HEK293T (cell line): ENCODE data around the gene MOCS3.

ENCODE experiments used
- CTCF ChIA-PET: fragments of 350-600 bp; formaldehyde crosslinking; extraction: SDS; loops from one replicate; lab custom pipeline; 2021; ENCODE audit warnings: antibody characterized with exemption, inconsistent platforms; lab: Yijun Ruan, JAX
- POLR2A ChIA-PET: fragments of 350-600 bp; formaldehyde crosslinking; extraction: SDS; loops from one replicate; lab custom pipeline; 2020; ENCODE audit warnings: antibody characterized with exemption, inconsistent platforms; lab: Yijun Ruan, JAX
- DNase-seq: peaks from one replicate; pipeline ENCODE4 v3.0.0; 2012; ENCODE audit warnings: mixed read lengths; ENCODE audit errors: extremely low spot score
- ARNT ChIP-seq: fragments of 450-650 bp; IDR thresholded peaks from 2 replicates; pipeline ENCODE4 v1.6.1; 2017; ENCODE audit warnings: mild to moderate bottlenecking
- BHLHE40 ChIP-seq: fragments of 450-650 bp; IDR thresholded peaks from 2 replicates; pipeline ENCODE4 v1.6.1; 2016; ENCODE audit warnings: mild to moderate bottlenecking, moderate library complexity, borderline replicate concordance
- CTBP1 ChIP-seq: fragments of 450-650 bp; IDR thresholded peaks from 2 replicates; pipeline ENCODE4 v1.6.1; 2016; ENCODE audit warnings: borderline replicate concordance
- ELF4 ChIP-seq: fragments of 450-650 bp; IDR thresholded peaks from 2 replicates; pipeline ENCODE4 v1.6.1; 2017; ENCODE audit warnings: antibody characterized with exemption
- FOXA1 ChIP-seq: fragments of 450-650 bp; IDR thresholded peaks from 2 replicates; pipeline ENCODE4 v1.6.1; 2016; ENCODE audit warnings: mild to moderate bottlenecking
- FOXK2 ChIP-seq: fragments of 450-650 bp; IDR thresholded peaks from 2 replicates; pipeline ENCODE4 v1.6.1; 2016; ENCODE audit warnings: mild to moderate bottlenecking
- FOXM1 ChIP-seq: fragments of 450-650 bp; IDR thresholded peaks from 2 replicates; pipeline ENCODE4 v1.6.1; 2017; ENCODE audit warnings: mild to moderate bottlenecking, borderline replicate concordance
- HDGF ChIP-seq: fragments of 450-650 bp; IDR thresholded peaks from 2 replicates; pipeline ENCODE4 v1.6.1; 2017; ENCODE audit warnings: antibody characterized with exemption, borderline replicate concordance
- L3MBTL2 ChIP-seq: fragments of 450-650 bp; conservative IDR thresholded peaks from 2 replicates; pipeline ENCODE4 v1.6.1; 2016; ENCODE audit warnings: mild to moderate bottlenecking
- LEF1 ChIP-seq: fragments of 450-650 bp; IDR thresholded peaks from 2 replicates; pipeline ENCODE4 v1.6.1; 2017; ENCODE audit warnings: mild to moderate bottlenecking, borderline replicate concordance
- NFRKB ChIP-seq: fragments of 450-650 bp; IDR thresholded peaks from 2 replicates; pipeline ENCODE4 v1.6.1; 2016; ENCODE audit warnings: mild to moderate bottlenecking, moderate library complexity
- PKNOX1 ChIP-seq: fragments of 450-650 bp; IDR thresholded peaks from 2 replicates; pipeline ENCODE4 v1.6.1; 2016
- SP1 ChIP-seq: fragments of 450-650 bp; IDR thresholded peaks from 2 replicates; pipeline ENCODE4 v1.6.1; 2017
- SUZ12 ChIP-seq: fragments of 450-650 bp; IDR thresholded peaks from 2 replicates; pipeline ENCODE4 v1.6.1; 2016; ENCODE audit warnings: mild to moderate bottlenecking
- TARDBP ChIP-seq: fragments of 450-650 bp; IDR thresholded peaks from 2 replicates; pipeline ENCODE4 v1.6.1; 2016
- ZNF384 ChIP-seq: fragments of 450-650 bp; IDR thresholded peaks from 2 replicates; pipeline ENCODE4 v1.6.1; 2016

MOCS3 gene

DNA sequence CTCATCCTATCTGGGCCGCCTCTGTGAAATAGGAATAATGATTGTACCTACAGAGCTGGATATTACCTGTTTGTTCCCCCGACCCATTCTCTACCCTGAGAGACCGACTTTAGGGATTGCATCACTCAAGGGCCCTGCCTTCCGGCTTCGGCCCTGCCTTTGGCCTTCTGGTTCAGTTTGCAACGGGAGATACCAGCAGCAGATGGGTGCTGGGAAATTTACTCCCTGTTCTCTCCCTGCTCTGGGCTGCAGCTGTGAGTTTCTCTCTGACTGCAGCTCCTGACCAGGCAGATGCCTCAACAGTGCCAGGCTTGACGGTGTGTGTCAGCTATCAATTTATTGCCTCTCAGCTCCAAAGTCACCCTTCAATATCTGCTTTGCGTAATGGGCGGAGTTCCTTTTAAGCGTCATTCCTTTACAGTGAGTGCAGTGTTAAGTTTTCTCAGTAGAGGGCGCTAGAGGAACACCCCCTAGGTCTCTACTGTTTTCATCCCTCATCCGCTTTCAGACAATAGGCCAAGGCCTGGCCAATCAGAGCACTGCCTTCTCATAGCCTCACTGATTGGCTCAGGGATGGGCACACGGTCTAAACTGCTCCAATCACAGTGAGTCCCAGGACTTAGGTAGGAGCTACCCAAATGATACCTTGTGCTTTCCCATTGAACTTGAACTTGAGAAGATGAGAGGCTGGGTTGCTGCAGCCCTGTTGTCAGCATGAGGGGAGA, 34.3 kb downstream of the MOCS3 start:
- DNase-seq, result peak; percentile 86
- CTCF ChIA-PET, result interaction anchor here (0.5 to 2.3 kb wide), 14 partner anchors 11 to 883 kb away, joined by 3 to 10 read pairs (median 4); partner anchors contain the start of gene BCAS4
- TF ChIP-seq PKNOX1 (peak; percentile 12; the same call in 1 of the 2 replicates), CTBP1 (no peak), L3MBTL2 (peak; percentile 66), ZNF384 (no peak)
- POLR2A ChIA-PET, result no interaction called here

GRCh38 chr20:50993876-50994275, 35.3 kb downstream of the MOCS3 start:
- ChIA-PET POLR2A (no interaction called here), CTCF (interaction anchor here (0.6 to 1.9 kb wide), 5 partner anchors 107 to 882 kb away, joined by 3 to 5 read pairs (median 4); no protein-coding TSS in a partner anchor)
- DNase-seq, result no peak
- TF ChIP-seq CTBP1, result no peak
- no peak for TF ChIP-seq ELF4
- TF ChIP-seq NFRKB, result no peak
- TF ChIP-seq TARDBP, result no peak
- no peak for TF ChIP-seq L3MBTL2

- DNase-seq, result no peak
Observed at GRCh38 chr20:50995506-50995905, 36.9 kb downstream of the MOCS3 start.

GRCh38 chr20:50996901-50997865, 38.6 kb downstream of the MOCS3 start:
- TF ChIP-seq NFRKB (no peak), FOXA1 (no peak), ZNF384 (no peak), PKNOX1 (no peak), HDGF (no peak), FOXK2 (no peak), BHLHE40 (no peak), SP1 (no peak)
- ChIA-PET CTCF (interaction anchor here (0.6 to 1.1 kb wide), 4 partner anchors 10 to 312 kb away, joined by 3 to 4 read pairs (median 4); no protein-coding TSS in a partner anchor), POLR2A (interaction anchor here (0.5 kb wide), 1 partner anchor 12 kb away, joined by 3 read pairs; no protein-coding TSS in a partner anchor)
- DNase-seq, result no peak

More at GRCh38 chr20:50995506-50995905, 36.9 kb downstream of the MOCS3 start:
- CTCF ChIA-PET, result no interaction called here
- TF ChIP-seq SP1 (no peak), SUZ12 (no peak), LEF1 (no peak), ARNT (no peak), PKNOX1 (no peak), ELF4 (no peak)
- POLR2A ChIA-PET, result no interaction called here

DNA sequence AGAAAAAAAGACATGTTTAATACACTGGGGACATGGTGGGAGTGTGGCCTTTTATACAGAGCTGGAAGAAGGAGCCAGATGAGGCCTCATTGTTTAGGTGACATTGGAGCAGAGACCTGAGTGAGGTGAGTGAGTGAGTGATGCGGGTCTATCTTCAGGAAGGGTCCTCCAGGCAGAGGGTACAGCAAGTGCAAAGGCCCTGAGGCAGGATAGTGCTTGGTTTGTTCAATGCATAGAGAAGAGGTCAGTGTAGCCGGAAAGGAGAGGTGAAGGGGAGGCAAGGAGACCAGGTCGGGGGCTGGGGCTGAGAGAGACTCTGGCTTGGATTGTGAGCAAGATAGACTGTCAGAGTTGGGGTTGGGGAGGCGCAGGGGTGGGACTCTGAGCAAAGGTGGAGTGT, 40.7 kb downstream of the MOCS3 start:
- no peak for TF ChIP-seq ELF4
- no peak for TF ChIP-seq TARDBP
- no peak for TF ChIP-seq FOXA1
- TF ChIP-seq ZNF384, result no peak
- no peak for TF ChIP-seq CTBP1
- TF ChIP-seq FOXM1, result no peak
- TF ChIP-seq NFRKB, result no peak
- TF ChIP-seq BHLHE40, result no peak
- no peak for DNase-seq
- ChIA-PET CTCF (interaction anchor here (1.1 kb wide), 1 partner anchor 16 kb away, joined by 3 read pairs; no protein-coding TSS in a partner anchor), POLR2A (no interaction called here)

DNA sequence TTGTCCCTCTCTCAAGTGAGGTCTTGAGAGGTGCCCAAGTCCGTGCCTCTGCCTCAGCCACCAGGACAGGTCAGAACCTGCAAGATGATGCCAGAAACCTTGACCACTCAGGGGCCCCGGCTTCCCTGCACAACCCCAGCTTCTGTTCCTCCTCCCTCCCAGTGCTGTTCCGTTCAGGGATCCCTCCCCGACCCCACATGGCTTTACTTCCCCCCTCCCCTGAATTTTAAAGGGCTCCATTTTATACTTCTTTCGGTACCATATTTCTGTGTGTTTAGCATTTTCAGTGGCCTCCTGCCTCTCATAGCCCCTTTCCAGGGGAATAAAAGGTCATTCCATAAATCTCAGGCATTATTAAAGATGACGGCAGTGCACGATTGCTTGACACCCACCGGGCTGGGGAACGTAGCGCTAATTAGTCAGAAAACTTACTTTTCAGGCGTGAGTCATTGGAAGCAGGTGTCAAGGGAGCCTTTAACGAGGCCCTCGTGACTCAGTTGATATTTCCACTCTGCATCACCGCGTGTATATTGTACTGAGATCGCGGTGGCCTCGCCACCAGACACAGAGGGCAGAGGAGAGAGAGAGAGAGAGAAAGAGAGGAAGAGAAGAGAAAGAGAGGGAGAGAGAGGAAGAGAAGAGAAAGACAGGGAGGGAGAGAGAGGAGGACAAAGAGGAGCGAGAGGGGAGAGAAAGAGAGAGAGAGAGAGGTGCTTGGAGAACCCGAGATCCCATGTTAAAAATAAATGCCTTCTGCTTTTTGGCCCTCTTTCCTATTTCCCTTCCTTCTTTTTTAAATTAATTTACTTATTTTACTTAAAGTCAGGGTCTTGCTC, 43.0 kb downstream of the MOCS3 start:
- ChIA-PET POLR2A (interaction anchor here (1.0 kb wide), 1 partner anchor 32 kb away, joined by 3 read pairs; no protein-coding TSS in a partner anchor), CTCF (no interaction called here)
- TF ChIP-seq LEF1 (no peak), HDGF (no peak)
- no peak for DNase-seq
